Mononuclear cell (primary cell): Measurements from ENCODE around the gene SDK2. TPM values are rescaled to one million over a fixed set of nuclear protein-coding genes. Genes with fewer than 3 reads are reported as not detected.

Experiments
- H3K27me3 ChIP-seq: 2 replicates; pipeline ENCODE4 v1.6.0; 2011; ENCODE audit warnings: low read length, control low read depth; ENCODE audit not compliant: insufficient read depth
- H3K4me1 ChIP-seq: 2 replicates; pipeline ENCODE4 v1.5.1; 2011; ENCODE audit warnings: mild to moderate bottlenecking, low read length, control low read depth; ENCODE audit not compliant: insufficient read depth
- H3K4me3 ChIP-seq: 2 replicates; pipeline ENCODE4 v1.5.1; 2011; ENCODE audit warnings: mild to moderate bottlenecking, low read length, moderate library complexity
- H3K9me3 ChIP-seq: 2 replicates; pipeline ENCODE4 v1.5.1; 2011; ENCODE audit warnings: low read depth, mild to moderate bottlenecking, control low read depth, low read length
- total RNA-seq: library from RNA; depleted of rRNA; stranded (reverse); fragments of >200 nt; gene quantifications from one replicate; pipeline ENCODE4 v1.2.3, GENCODE V29; 2012

SDK2 gene
- total RNA-seq, 1 donor: 2.0 TPM

GRCh38 chr17:73660366-73660765, 16.1 kb upstream of the SDK2 start:
- H3K27me3 ChIP-seq: no peaks in the 10 kb centered on the region
- no peak overlapping the region for H3K4me3 ChIP-seq
- H3K9me3 ChIP-seq: no peaks in the 10 kb centered on the region
- peaks cover 15% of the 10 kb centered on the region for H3K4me1 ChIP-seq

GRCh38 chr17:73658821-73659515, 14.7 kb upstream of the SDK2 start:
- peaks cover 4% of the 10 kb centered on the region for H3K9me3 ChIP-seq
- peaks cover 9% of the 10 kb centered on the region for H3K4me1 ChIP-seq
- H3K27me3 ChIP-seq: no peaks in the 10 kb centered on the region
- no peak overlapping the region for H3K4me3 ChIP-seq

- Histone ChIP-seq H3K4me1 (peaks cover 9% of the 10 kb centered on the region), H3K9me3 (peaks cover 5% of the 10 kb centered on the region), H3K4me3 (no peak overlapping the region), H3K27me3 (no peaks in the 10 kb centered on the region)
Measured at GRCh38 chr17:73657473-73658116, 13.3 kb upstream of the SDK2 start.

DNA sequence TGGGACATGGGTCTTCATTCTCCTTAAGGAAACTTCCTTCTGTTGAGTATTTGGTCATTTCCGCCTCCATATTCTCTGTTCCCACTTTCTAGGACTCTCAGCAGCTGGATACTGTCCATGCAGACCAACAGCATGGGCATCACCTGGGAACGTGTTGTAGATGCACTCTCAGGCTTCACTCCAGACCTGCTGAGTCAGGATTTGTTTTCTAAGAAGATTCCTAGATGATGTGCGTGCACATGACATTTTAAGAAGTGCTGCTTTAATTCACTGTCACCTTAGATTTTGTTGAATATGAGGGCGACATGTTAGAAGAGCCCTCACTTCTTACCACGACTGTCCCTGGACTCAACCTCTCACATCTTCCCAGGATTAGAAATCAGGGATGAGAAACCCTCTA, 10.0 kb upstream of the SDK2 start:
- H3K4me1 ChIP-seq: peaks cover 9% of the 10 kb centered on the region
- no peaks in the 10 kb centered on the region for H3K27me3 ChIP-seq
- no peak overlapping the region for H3K4me3 ChIP-seq
- H3K9me3 ChIP-seq: peaks cover 5% of the 10 kb centered on the region

- Histone ChIP-seq H3K4me1 (peaks cover 9% of the 10 kb centered on the region), H3K27me3 (no peaks in the 10 kb centered on the region), H3K4me3 (no peak overlapping the region), H3K9me3 (peaks cover 5% of the 10 kb centered on the region)
Measured at GRCh38 chr17:73653810-73654209, 9.6 kb upstream of the SDK2 start.

- peaks cover 2% of the 10 kb centered on the region for H3K27me3 ChIP-seq
Measured at GRCh38 chr17:73652886-73653480, 8.7 kb upstream of the SDK2 start.

GRCh38 chr17:73650617-73651200, 6.5 kb upstream of the SDK2 start:
- peaks cover 10% of the 10 kb centered on the region for H3K27me3 ChIP-seq
- no peak overlapping the region for H3K4me3 ChIP-seq
- H3K4me1 ChIP-seq: no peaks in the 10 kb centered on the region
- H3K9me3 ChIP-seq: peaks cover 5% of the 10 kb centered on the region

More at GRCh38 chr17:73652886-73653480, 8.7 kb upstream of the SDK2 start:
- Histone ChIP-seq H3K9me3 (peaks cover 5% of the 10 kb centered on the region), H3K4me1 (peaks cover 7% of the 10 kb centered on the region), H3K4me3 (no peak overlapping the region)

DNA sequence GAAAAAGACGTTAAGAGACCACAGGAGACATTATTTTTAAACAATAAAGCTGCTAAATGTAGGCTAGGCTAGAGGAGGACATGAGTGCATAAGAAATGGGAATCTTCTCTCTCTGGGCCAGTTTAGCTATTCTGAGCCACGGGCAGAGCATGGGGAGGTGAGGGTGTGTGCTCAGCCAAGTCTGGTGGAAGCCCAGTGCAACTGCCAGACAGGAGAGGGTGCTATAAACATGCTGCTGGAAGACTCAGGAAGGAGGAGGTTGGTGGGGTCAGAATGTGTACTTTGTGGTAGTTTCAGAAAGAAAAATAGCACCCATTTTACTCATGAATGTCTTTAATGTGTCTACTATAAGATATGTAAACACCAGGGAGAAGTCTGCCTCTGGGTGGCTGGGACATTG, 5.9 kb upstream of the SDK2 start:
- no peaks in the 10 kb centered on the region for H3K4me1 ChIP-seq
- H3K27me3 ChIP-seq: peaks cover 10% of the 10 kb centered on the region
- H3K9me3 ChIP-seq: peaks cover 5% of the 10 kb centered on the region
- no peak overlapping the region for H3K4me3 ChIP-seq

DNA sequence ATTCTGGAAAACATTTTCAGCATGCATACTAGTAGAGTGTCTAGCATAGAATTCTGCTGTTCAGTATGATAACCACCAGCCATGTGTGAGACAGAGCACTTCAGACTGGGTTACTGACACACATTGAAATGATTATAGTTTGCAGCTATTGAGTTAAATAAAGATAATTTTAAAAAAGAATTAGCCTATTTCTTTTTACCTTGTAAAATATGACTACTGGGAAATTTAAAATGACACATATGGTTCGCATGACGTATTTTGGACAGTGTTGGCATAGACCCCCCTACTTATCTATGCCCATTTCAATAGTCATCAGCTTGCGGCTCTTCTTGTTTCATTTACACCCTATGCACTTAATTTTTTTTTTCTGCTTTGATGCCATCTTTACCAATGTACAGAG, 4.7 kb upstream of the SDK2 start:
- peaks cover under 1% of the 10 kb centered on the region for H3K9me3 ChIP-seq
- peaks cover 12% of the 10 kb centered on the region for H3K27me3 ChIP-seq

GRCh38 chr17:73648543-73648820, 4.2 kb upstream of the SDK2 start:
- H3K27me3 ChIP-seq: peaks cover 15% of the 10 kb centered on the region
- no peak overlapping the region for H3K4me3 ChIP-seq

More for the DNA sequence above, 4.7 kb upstream of the SDK2 start:
- H3K4me1 ChIP-seq: no peaks in the 10 kb centered on the region
- no peak overlapping the region for H3K4me3 ChIP-seq

GRCh38 chr17:73647772-73648542, 3.7 kb upstream of the SDK2 start:
- peaks cover 7% of the 10 kb centered on the region for H3K4me1 ChIP-seq
- H3K4me3 ChIP-seq: no peak overlapping the region
- H3K27me3 ChIP-seq: peaks cover 20% of the 10 kb centered on the region
- H3K9me3 ChIP-seq: no peaks in the 10 kb centered on the region

More at GRCh38 chr17:73648543-73648820, 4.2 kb upstream of the SDK2 start:
- H3K4me1 ChIP-seq: peaks cover 2% of the 10 kb centered on the region
- no peaks in the 10 kb centered on the region for H3K9me3 ChIP-seq

GRCh38 chr17:73647301-73647695, 3.1 kb upstream of the SDK2 start:
- Histone ChIP-seq H3K4me3 (no peak overlapping the region), H3K4me1 (peaks cover 13% of the 10 kb centered on the region), H3K27me3 (peaks cover 26% of the 10 kb centered on the region), H3K9me3 (no peaks in the 10 kb centered on the region)

- H3K4me3 ChIP-seq: no peak overlapping the region
- H3K4me1 ChIP-seq: peaks cover 16% of the 10 kb centered on the region
- H3K9me3 ChIP-seq: no peaks in the 10 kb centered on the region
- peaks cover 29% of the 10 kb centered on the region for H3K27me3 ChIP-seq
Measured at GRCh38 chr17:73646409-73647300, 2.4 kb upstream of the SDK2 start.
